Femur (tissue), 1 donor: ENCODE data around the gene BTBD16.

Experiments
- DNase-seq: peaks from one replicate; pipeline ENCODE4 v3.0.0-alpha.2; 2017

Gene BTBD16

GRCh38 chr10:122248356-122249302 lies 22.5 kb upstream of the BTBD16 start:
- no peak for DNase-seq

- DNase-seq = no peak
These were observed 21.7 kb upstream of the BTBD16 start for GRCh38 chr10:122249303-122249850.

- peak; percentile 25 for DNase-seq
These were observed 20.9 kb upstream of the BTBD16 start for GRCh38 chr10:122249991-122250750.

GRCh38 chr10:122251459-122252255 lies 19.4 kb upstream of the BTBD16 start:
- DNase-seq = no peak

- DNase-seq = no peak
These were observed 18.3 kb upstream of the BTBD16 start for GRCh38 chr10:122252805-122253204.

- DNase-seq = no peak
These were observed 17.5 kb upstream of the BTBD16 start for GRCh38 chr10:122253605-122254004.

GRCh38 chr10:122254831-122255230 lies 16.3 kb upstream of the BTBD16 start:
- no peak for DNase-seq

- no peak for DNase-seq
These were observed 15.4 kb upstream of the BTBD16 start for GRCh38 chr10:122255509-122256301.

- no peak for DNase-seq
These were observed 14.1 kb upstream of the BTBD16 start for GRCh38 chr10:122257041-122257440.

GRCh38 chr10:122258136-122259074 lies 12.7 kb upstream of the BTBD16 start:
- no peak for DNase-seq

- no peak for DNase-seq
These were observed 12.0 kb upstream of the BTBD16 start for GRCh38 chr10:122259075-122259466.

GRCh38 chr10:122261584-122261983 lies 9.5 kb upstream of the BTBD16 start:
- no peak for DNase-seq

GRCh38 chr10:122263971-122264370 lies 7.1 kb upstream of the BTBD16 start:
- peak; percentile 19 for DNase-seq

- DNase-seq = peak; percentile 1
These were observed 6.7 kb upstream of the BTBD16 start for GRCh38 chr10:122264436-122264835.

- DNase-seq = peak; percentile 5
These were observed 6.2 kb upstream of the BTBD16 start for GRCh38 chr10:122264931-122265330.

- peak; percentile 6 for DNase-seq
These were observed 5.2 kb upstream of the BTBD16 start for GRCh38 chr10:122265896-122266295.

GRCh38 chr10:122267849-122268737 lies 3.0 kb upstream of the BTBD16 start:
- DNase-seq = peak; percentile 44

GRCh38 chr10:122269059-122269687 lies 1.9 kb upstream of the BTBD16 start:
- peak; percentile 14 for DNase-seq

- peak; percentile 10 for DNase-seq
These were observed 3.0 kb downstream of the BTBD16 start for GRCh38 chr10:122273966-122274545.
